Measurements from ENCODE around the gene POLR2F. TPM values are rescaled to one million over a fixed set of nuclear protein-coding genes. Genes with fewer than 3 reads are reported as not detected.
A peak's percentile ranks its signal among the peaks of the same experiment; 100 is the strongest.
"Not testable (repeated sequence)": the region's sequence is repeated elsewhere in the genome, so short reads cannot be mapped to it uniquely, and the experiment has no call there.

The POLR2F gene
- total RNA-seq, 1 donor = 8.4 TPM

DNA sequence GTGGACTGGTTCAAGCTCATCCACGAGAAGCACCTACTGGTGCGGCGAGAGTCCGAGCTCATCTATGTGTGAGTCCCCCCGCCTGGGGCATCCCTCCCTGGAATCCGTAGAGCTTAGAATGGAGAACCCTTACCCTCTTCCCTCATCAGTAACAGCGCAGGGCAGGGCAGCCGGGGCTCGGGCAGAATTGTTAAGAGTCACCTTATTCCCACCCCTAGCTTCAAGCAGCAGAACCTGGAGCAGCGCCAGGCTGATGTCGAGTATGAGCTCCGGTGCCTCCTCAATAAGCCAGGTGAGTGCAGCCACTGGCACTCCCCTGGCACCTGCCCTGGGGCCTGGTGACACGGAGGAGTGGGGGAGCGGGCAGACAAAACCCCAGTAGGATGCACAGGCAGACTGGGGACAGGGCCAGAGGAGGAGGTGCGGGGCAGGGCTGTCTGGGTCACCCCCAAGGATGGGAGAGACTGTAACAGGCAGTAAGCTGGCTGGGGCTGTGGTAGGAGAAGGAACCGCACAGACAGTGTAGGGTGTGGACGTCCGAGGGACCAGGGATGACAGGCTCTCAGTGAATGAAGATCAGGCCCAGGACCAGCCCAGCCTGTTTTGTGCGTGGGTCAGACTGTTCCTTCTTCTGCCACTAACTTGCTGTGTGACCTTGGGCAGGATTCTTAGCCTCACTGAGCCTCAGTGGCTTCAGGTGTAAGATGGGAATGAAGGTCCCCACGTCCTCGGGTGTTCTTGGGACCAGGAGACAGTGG lies 20.5 kb upstream of the POLR2F start:
- H3K4me1 ChIP-seq (ENCODE audit: insufficient read depth, low read length) = peaks cover 9% of the 10 kb centered on the region
- no peak overlapping the region for H3K4me3 ChIP-seq (ENCODE audit: low read length)
- no peaks in the 10 kb centered on the region for H3K27me3 ChIP-seq (ENCODE audit: insufficient read depth, low read length)
- no peaks in the 10 kb centered on the region for H3K9me3 ChIP-seq (ENCODE audit: low read depth, low read length)

GRCh38 chr22:37933711-37934376 lies 19.7 kb upstream of the POLR2F start:
- Histone ChIP-seq H3K9me3 (ENCODE audit: low read depth, low read length) (no peaks in the 10 kb centered on the region), H3K27me3 (ENCODE audit: insufficient read depth, low read length) (no peaks in the 10 kb centered on the region), H3K4me1 (ENCODE audit: insufficient read depth, low read length) (peaks cover 9% of the 10 kb centered on the region), H3K4me3 (ENCODE audit: low read length) (no peak overlapping the region)

DNA sequence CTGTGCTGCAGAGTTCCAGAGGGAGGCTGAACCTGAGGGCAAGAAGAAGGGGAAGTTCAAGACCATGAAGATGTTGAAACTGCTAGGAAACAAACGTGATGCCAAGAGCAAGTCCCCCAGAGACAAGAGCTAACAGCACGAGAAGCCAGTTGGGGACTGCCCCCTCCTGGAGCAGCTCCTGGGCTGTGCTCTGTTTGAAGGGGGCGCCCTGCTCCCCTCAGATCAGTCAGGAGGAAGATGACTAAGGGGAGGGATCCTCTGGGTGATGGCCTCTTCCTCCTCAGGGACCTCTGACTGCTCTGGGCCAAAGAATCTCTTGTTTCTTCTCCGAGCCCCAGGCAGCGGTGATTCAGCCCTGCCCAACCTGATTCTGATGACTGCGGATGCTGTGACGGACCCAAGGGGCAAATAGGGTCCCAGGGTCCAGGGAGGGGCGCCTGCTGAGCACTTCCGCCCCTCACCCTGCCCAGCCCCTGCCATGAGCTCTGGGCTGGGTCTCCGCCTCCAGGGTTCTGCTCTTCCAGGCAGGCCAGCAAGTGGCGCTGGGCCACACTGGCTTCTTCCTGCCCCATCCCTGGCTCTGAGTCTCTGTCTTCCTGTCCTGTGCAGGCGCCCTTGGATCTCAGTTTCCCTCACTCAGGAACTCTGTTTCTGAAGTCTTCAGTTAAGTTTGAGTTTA lies 12.7 kb upstream of the POLR2F start:
- Histone ChIP-seq H3K4me1 (ENCODE audit: insufficient read depth, low read length) (no peaks in the 10 kb centered on the region), H3K9me3 (ENCODE audit: low read depth, low read length) (no peaks in the 10 kb centered on the region), H3K4me3 (ENCODE audit: low read length) (no peak overlapping the region), H3K27me3 (ENCODE audit: insufficient read depth, low read length) (no peaks in the 10 kb centered on the region)

DNA sequence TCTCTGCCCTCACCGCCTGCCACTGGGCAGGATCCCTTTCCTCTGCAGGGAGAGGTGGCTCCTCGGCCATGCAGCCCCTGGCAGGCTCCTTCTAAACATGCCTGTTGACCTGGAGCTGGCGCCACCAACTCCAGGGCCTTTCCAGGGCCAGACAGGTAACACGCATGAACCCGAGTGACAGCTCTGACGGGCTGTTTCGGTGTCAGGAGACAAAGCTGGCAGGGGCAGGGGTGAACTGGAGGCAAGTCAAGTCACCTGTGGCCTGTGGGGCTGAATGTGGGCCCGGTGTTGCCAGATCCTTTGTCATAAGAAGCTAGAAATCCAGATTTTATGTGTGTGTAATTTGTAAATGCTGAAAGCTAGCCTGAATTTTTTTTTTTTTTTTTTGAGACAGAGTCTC lies 11.4 kb upstream of the POLR2F start:
- H3K9me3 ChIP-seq (ENCODE audit: low read depth, low read length) = no peaks in the 10 kb centered on the region
- H3K27me3 ChIP-seq (ENCODE audit: insufficient read depth, low read length) = no peaks in the 10 kb centered on the region
- no peaks in the 10 kb centered on the region for H3K4me1 ChIP-seq (ENCODE audit: insufficient read depth, low read length)
- no peak overlapping the region for H3K4me3 ChIP-seq (ENCODE audit: low read length)

GRCh38 chr22:37943136-37943824 lies 10.2 kb upstream of the POLR2F start:
- no peaks in the 10 kb centered on the region for H3K9me3 ChIP-seq (ENCODE audit: low read depth, low read length)
- no peaks in the 10 kb centered on the region for H3K27me3 ChIP-seq (ENCODE audit: insufficient read depth, low read length)
- no peak overlapping the region for H3K4me3 ChIP-seq (ENCODE audit: low read length)
- no peaks in the 10 kb centered on the region for H3K4me1 ChIP-seq (ENCODE audit: insufficient read depth, low read length)

- no peak overlapping the region for H3K4me3 ChIP-seq (ENCODE audit: low read length)
- H3K9me3 ChIP-seq (ENCODE audit: low read depth, low read length) = no peaks in the 10 kb centered on the region
- H3K27me3 ChIP-seq (ENCODE audit: insufficient read depth, low read length) = no peaks in the 10 kb centered on the region
- H3K4me1 ChIP-seq (ENCODE audit: insufficient read depth, low read length) = no peaks in the 10 kb centered on the region
Measured at GRCh38 chr22:37943825-37944198, 9.7 kb upstream of the POLR2F start.

- H3K4me1 ChIP-seq (ENCODE audit: insufficient read depth, low read length); H3K4me3 ChIP-seq (ENCODE audit: low read length); H3K9me3 ChIP-seq (ENCODE audit: low read depth, low read length); H3K27me3 ChIP-seq (ENCODE audit: insufficient read depth, low read length): not testable (repeated sequence)
Measured at GRCh38 chr22:37944423-37944822, 9.1 kb upstream of the POLR2F start.

DNA sequence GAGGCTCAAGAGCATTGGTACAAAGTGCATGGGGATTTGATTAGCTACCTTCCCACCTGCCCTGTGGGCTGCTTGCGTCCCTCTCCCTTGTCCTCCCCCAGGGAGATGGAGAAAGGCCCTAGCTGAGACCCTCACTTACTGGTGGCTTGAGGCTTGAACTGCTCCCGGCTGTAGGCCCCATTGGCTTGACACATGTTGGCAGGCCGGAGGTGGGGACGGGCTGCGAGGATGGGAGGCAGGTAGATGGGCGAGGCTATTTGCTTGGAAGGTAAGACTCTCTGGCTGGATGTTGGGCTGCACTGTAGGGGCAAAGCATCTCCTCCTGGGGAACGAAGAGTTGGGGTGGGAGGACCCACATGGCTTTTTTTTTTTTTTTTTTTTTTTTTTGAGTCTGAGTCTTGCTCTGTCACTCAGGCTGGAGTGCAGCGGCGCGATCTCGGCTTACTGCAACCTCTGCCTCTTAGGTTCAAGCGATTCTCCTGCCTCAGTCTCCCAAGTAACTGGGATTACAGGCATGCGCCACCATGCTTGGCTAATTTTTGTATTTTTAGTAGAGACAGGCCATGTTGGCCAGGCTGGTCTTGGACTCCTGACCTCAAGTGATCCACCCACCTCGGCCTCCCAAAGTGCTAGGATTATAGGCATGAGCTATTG lies 6.2 kb upstream of the POLR2F start:
- H3K4me3 ChIP-seq (ENCODE audit: low read length); H3K4me1 ChIP-seq (ENCODE audit: insufficient read depth, low read length); H3K27me3 ChIP-seq (ENCODE audit: insufficient read depth, low read length); H3K9me3 ChIP-seq (ENCODE audit: low read depth, low read length): not testable (repeated sequence)

- H3K4me1 ChIP-seq (ENCODE audit: insufficient read depth, low read length) = peaks cover 23% of the 10 kb centered on the region
- no peaks in the 10 kb centered on the region for H3K9me3 ChIP-seq (ENCODE audit: low read depth, low read length)
- H3K27me3 ChIP-seq (ENCODE audit: insufficient read depth, low read length) = peaks cover 8% of the 10 kb centered on the region
- no peak overlapping the region for H3K4me3 ChIP-seq (ENCODE audit: low read length)
Measured at GRCh38 chr22:37951305-37951704, 2.2 kb upstream of the POLR2F start.

DNA sequence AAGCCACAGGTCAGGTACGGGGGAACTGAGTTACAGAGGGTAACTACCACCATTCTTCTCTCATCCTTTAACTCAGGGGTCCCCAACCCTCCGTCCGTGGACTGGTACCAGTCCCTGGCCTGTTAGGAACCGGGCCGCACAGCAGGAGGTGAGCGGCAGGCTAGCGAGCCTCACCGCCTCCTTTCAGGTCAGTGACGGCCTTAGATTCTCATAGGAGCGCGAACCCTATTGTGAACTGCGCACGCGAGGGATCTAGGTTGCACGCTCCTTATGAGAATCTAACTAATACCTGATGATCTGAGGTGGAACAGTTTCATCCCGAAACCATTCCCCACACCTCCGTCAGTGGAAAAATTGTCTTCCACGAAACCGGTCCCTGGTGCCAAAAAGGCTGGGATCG lies 870 bp upstream of the POLR2F start:
- not testable (repeated sequence) for H3K27me3 ChIP-seq (ENCODE audit: insufficient read depth, low read length); H3K9me3 ChIP-seq (ENCODE audit: low read depth, low read length)
- Histone ChIP-seq H3K4me1 (ENCODE audit: insufficient read depth, low read length) (peaks cover 23% of the 10 kb centered on the region), H3K4me3 (ENCODE audit: low read length) (peak overlapping the region; percentile 97)

GRCh38 chr22:37953062-37953436 lies 450 bp upstream of the POLR2F start:
- Histone ChIP-seq H3K4me3 (ENCODE audit: low read length) (peak overlapping the region; percentile 97), H3K4me1 (ENCODE audit: insufficient read depth, low read length) (peaks cover 23% of the 10 kb centered on the region), H3K27me3 (ENCODE audit: insufficient read depth, low read length) (peaks cover 8% of the 10 kb centered on the region), H3K9me3 (ENCODE audit: low read depth, low read length) (no peaks in the 10 kb centered on the region)

DNA sequence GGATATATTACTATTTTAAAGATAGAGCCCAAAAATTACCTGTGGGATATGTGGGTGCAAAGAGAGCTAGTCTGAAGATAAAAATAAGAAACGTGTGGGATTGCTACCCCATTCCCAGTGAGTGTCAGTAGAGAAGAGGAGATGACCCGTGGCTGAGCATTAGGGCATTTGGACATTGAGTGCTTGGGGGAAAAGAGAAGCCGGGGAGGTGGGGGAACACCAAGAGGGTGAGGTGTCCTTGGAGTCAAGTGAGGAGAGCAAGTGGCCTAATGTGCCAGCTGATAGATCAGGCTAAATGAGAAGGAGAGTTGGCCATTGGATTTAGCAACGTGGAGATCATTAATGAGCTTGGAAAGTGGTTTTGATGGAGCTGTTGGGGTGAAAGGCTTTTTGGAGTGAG lies 1.2 kb downstream of the POLR2F start:
- H3K4me3 ChIP-seq (ENCODE audit: low read length) = no peak overlapping the region
- peaks cover 8% of the 10 kb centered on the region for H3K27me3 ChIP-seq (ENCODE audit: insufficient read depth, low read length)
- H3K9me3 ChIP-seq (ENCODE audit: low read depth, low read length) = no peaks in the 10 kb centered on the region
- H3K4me1 ChIP-seq (ENCODE audit: insufficient read depth, low read length) = peaks cover 23% of the 10 kb centered on the region

DNA sequence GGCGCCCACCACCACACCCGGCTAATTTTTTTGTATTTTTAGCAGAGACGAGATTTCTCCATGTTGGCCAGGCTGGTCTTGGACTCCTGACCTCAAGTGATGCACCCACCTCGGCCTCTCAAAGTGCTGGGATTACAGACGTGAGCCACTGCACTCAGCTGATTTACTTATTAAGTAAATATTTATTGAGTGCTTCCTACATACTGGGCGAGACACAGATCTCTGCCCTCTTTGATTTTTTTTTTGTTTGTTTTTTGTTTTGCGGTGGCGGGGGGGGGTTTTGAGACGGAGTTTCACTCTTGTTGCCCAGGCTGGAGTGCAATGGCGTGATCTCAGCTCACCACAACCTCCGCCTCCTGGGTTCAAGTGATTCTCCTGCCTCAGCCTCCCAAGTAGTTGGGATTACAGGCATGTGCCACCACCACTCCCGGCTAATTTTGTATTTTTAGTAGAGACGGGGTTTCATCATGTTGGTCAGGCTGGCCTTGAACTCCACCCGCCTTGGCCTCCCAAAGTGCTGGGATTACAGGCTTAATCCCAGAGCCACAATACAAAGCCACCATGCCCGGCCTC lies 2.4 kb downstream of the POLR2F start:
- H3K4me3 ChIP-seq (ENCODE audit: low read length); H3K9me3 ChIP-seq (ENCODE audit: low read depth, low read length); H3K27me3 ChIP-seq (ENCODE audit: insufficient read depth, low read length): not testable (repeated sequence)
- H3K4me1 ChIP-seq (ENCODE audit: insufficient read depth, low read length) = peaks cover 23% of the 10 kb centered on the region

DNA sequence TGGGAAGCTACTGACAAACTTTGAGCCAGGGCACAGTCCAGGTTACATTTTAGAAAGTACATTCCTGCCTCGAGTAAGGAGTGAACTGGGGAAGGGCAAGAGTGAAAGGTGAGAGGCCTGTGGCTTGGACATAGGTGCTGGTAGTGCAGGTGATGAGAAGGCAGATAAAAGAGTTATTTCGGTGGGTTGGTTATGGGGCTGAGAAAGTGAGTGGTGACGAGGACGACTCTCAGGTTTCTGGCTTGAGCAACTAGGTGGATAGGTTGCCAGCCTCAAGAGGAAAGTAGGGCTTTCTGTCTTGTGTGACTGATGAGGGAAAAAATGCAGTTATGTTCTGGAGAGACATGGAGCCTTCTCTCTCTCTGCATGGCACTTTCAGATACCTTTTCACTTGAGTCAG lies 3.7 kb downstream of the POLR2F start:
- H3K4me1 ChIP-seq (ENCODE audit: insufficient read depth, low read length) = peaks cover 23% of the 10 kb centered on the region
- no peak overlapping the region for H3K4me3 ChIP-seq (ENCODE audit: low read length)

More for the DNA sequence above, 3.7 kb downstream of the POLR2F start:
- H3K9me3 ChIP-seq (ENCODE audit: low read depth, low read length) = no peaks in the 10 kb centered on the region
- peaks cover 4% of the 10 kb centered on the region for H3K27me3 ChIP-seq (ENCODE audit: insufficient read depth, low read length)
